ENCODE measurements around the gene TBPL1. TPM values are rescaled to one million over a fixed set of nuclear protein-coding genes. Genes with fewer than 3 reads are reported as not detected.

Gene TBPL1
- total RNA-seq, 1 donor from 2014 or later = 7.8 TPM

DNA sequence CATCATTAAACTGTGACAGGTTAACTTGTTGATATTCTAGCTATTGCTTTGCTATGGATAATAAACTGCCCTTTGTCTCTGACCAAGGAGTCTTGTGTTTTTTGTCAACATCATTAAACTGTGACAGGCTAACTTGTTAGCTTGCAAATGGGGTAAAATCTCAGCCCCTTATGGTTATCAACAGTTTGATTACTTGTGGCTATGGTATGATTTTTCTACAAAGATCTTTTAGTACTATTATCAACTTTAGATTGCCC lies 63.5 kb downstream of the TBPL1 start:
- Histone ChIP-seq H3K36me3 (ENCODE audit: control insufficient read depth in 3 of 3, insufficient read depth in 3 of 3, low read length in 3 of 3) (peaks cover 0 to 2% (median 0%) of the 10 kb centered on the region in 3 donors), H3K27ac (ENCODE audit: low read depth, low read length) (no peak overlapping the region)

DNA sequence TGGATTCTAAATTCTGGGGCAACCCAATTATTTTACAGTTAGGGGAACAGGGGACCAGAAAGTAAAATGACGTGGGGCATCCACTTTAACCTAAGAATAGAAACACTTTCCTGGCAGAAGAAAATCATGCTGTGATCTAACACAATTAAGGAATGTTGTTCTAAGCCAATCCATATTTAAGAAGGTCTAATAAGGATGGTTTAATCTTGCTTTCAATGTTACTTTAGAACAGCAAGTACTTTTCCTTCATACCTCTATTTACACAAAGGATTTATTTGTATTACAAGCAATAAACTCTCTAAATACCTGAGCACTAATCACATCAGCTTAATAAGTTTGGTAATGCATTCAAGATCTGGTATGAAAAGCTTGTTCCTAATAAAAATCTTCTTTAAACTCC lies 67.0 kb downstream of the TBPL1 start:
- H3K4me1 ChIP-seq (ENCODE audit: control insufficient read depth in 3 of 3, insufficient read depth in 3 of 3, low read length in 3 of 3) = peaks cover 0 to 10% (median 0%) of the 10 kb centered on the region in 3 donors
- no peak overlapping the region for H3K4me3 ChIP-seq (ENCODE audit: low read length in 3 of 3)
- H3K36me3 ChIP-seq (ENCODE audit: control insufficient read depth in 3 of 3, insufficient read depth in 3 of 3, low read length in 3 of 3) = peaks cover 0 to 7% (median 0%) of the 10 kb centered on the region in 3 donors
- no peak overlapping the region for H3K27ac ChIP-seq (ENCODE audit: low read depth, low read length)
- no peaks in the 10 kb centered on the region for H3K27me3 ChIP-seq (ENCODE audit: control insufficient read depth in 3 of 3, insufficient read depth in 3 of 3, low read length in 3 of 3)
- no peaks in the 10 kb centered on the region for H3K9me3 ChIP-seq (ENCODE audit: control insufficient read depth in 3 of 3, low read length in 3 of 3)
- no peak overlapping the region for H3K9ac ChIP-seq (ENCODE audit: low read depth in 1 of 3, low read length in 3 of 3)

More for the DNA sequence above, 63.5 kb downstream of the TBPL1 start:
- Histone ChIP-seq H3K4me1 (ENCODE audit: control insufficient read depth in 3 of 3, insufficient read depth in 3 of 3, low read length in 3 of 3) (peaks cover 0 to 10% (median 0%) of the 10 kb centered on the region in 3 donors), H3K9ac (ENCODE audit: low read depth in 1 of 3, low read length in 3 of 3) (no peak overlapping the region), H3K9me3 (ENCODE audit: control insufficient read depth in 3 of 3, low read length in 3 of 3) (no peaks in the 10 kb centered on the region), H3K27me3 (ENCODE audit: control insufficient read depth in 3 of 3, insufficient read depth in 3 of 3, low read length in 3 of 3) (no peaks in the 10 kb centered on the region), H3K4me3 (ENCODE audit: low read length in 3 of 3) (no peak overlapping the region)

DNA sequence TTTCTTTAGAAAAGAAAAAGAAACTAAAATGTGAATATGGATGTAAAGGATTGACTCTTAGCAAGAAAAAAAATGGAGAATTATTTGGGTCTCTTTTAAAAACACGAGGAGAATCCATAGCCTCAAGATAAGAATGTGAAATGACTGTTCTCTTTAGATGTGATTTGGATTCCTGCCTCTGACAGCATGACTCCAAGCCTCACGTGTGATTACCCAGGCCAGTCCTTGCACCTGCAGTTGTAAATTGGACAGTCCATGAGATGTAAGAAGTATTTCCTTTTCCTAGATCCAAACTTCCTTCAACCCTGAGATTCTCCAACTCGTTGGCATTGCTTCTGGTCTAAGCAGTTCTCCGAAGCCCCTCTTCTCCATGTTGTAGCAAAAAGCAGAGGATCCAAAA lies 67.5 kb downstream of the TBPL1 start:
- H3K4me3 ChIP-seq (ENCODE audit: low read length in 3 of 3) = no peak overlapping the region
- H3K36me3 ChIP-seq (ENCODE audit: control insufficient read depth in 3 of 3, insufficient read depth in 3 of 3, low read length in 3 of 3) = peaks cover 0 to 7% (median 0%) of the 10 kb centered on the region in 3 donors
- no peak overlapping the region for H3K27ac ChIP-seq (ENCODE audit: low read depth, low read length)
- H3K9me3 ChIP-seq (ENCODE audit: control insufficient read depth in 3 of 3, low read length in 3 of 3) = no peaks in the 10 kb centered on the region
- no peaks in the 10 kb centered on the region for H3K27me3 ChIP-seq (ENCODE audit: control insufficient read depth in 3 of 3, insufficient read depth in 3 of 3, low read length in 3 of 3)
- H3K4me1 ChIP-seq (ENCODE audit: control insufficient read depth in 3 of 3, insufficient read depth in 3 of 3, low read length in 3 of 3) = peaks cover 0 to 10% (median 0%) of the 10 kb centered on the region in 3 donors
- no peak overlapping the region for H3K9ac ChIP-seq (ENCODE audit: low read depth in 1 of 3, low read length in 3 of 3)

DNA sequence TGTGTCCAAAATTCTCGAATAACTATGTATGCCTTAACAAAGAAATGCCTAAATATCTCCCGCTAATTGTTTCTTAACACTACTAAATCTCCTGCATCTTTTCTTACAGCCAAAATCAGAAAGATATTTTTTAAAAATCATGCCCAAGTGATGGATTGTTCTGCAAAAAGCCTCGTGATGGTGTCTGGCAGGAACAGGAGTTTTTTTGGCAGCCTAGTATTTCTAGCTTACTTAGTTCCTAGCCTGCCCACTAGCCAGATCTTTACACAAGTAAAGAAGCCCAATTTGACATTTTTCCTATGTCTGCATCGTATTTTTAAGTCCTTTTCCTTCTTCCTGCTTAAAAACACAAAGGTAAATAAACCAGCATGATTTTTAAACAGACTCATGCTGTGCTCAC lies 67.9 kb downstream of the TBPL1 start:
- H3K9me3 ChIP-seq (ENCODE audit: control insufficient read depth in 3 of 3, low read length in 3 of 3) = no peaks in the 10 kb centered on the region
- H3K4me1 ChIP-seq (ENCODE audit: control insufficient read depth in 3 of 3, insufficient read depth in 3 of 3, low read length in 3 of 3) = peaks cover 0 to 10% (median 0%) of the 10 kb centered on the region in 3 donors
- H3K9ac ChIP-seq (ENCODE audit: low read depth in 1 of 3, low read length in 3 of 3) = no peak overlapping the region
- H3K27me3 ChIP-seq (ENCODE audit: control insufficient read depth in 3 of 3, insufficient read depth in 3 of 3, low read length in 3 of 3) = no peaks in the 10 kb centered on the region
- no peak overlapping the region for H3K4me3 ChIP-seq (ENCODE audit: low read length in 3 of 3)
- H3K36me3 ChIP-seq (ENCODE audit: control insufficient read depth in 3 of 3, insufficient read depth in 3 of 3, low read length in 3 of 3) = peaks cover 0 to 7% (median 0%) of the 10 kb centered on the region in 3 donors
- H3K27ac ChIP-seq (ENCODE audit: low read depth, low read length) = no peak overlapping the region

DNA sequence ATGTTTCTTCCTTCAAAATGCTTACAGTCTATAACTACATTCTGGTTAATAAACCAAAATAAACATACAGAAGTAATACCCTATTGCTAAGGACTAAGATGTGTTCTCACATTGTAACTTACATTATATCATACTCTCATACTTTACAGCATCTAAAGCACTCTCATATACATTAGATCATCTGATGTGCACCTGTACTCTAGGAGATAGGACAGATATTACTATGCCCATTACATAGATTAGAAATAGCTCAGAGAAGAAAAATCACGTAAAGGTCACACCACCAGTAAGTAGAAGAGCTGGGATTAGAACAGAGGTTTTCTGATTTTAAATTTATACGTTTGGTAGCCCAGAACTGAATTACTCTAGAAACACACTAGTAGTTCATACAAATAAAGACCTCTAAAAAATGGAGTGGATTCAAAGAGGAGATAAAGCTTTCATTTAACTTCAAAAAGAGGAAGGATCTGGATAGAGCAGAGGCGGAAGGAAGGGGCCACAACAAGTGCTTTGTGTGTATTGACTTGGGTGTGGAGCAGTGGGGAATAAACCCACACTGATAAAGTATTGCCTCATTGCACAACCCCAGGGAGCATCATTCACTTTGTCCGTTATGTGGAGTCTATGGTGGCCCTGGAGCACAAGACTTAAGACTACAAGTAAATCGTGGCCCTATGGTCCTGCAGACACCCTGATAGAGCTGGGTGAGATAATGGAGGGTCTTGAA lies 68.5 kb downstream of the TBPL1 start:
- Histone ChIP-seq H3K4me3 (ENCODE audit: low read length in 3 of 3) (no peak overlapping the region), H3K9ac (ENCODE audit: low read depth in 1 of 3, low read length in 3 of 3) (no peak overlapping the region), H3K27me3 (ENCODE audit: control insufficient read depth in 3 of 3, insufficient read depth in 3 of 3, low read length in 3 of 3) (no peaks in the 10 kb centered on the region), H3K4me1 (ENCODE audit: control insufficient read depth in 3 of 3, insufficient read depth in 3 of 3, low read length in 3 of 3) (peaks cover 0 to 10% (median 0%) of the 10 kb centered on the region in 3 donors), H3K36me3 (ENCODE audit: control insufficient read depth in 3 of 3, insufficient read depth in 3 of 3, low read length in 3 of 3) (peaks cover 0 to 7% (median 0%) of the 10 kb centered on the region in 3 donors), H3K27ac (ENCODE audit: low read depth, low read length) (no peak overlapping the region), H3K9me3 (ENCODE audit: control insufficient read depth in 3 of 3, low read length in 3 of 3) (no peaks in the 10 kb centered on the region)

DNA sequence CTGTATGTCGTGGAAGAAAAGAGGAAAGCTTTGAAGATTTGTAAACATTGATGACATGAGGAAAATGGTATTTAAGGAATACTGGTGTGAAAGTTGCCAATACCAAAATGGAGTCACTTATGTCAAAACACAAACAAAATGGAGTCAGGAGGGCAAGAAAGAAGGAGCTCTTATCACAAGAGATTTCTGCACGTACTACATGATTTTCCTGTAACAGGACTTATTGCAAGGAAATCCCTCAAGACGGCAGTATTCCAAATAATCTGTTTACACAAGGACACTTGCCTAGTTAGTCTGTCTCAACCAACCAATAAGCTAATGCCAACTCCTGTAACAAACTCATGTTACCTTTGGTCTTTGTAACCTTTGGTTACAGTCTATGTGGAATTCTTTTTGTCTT lies 69.6 kb downstream of the TBPL1 start:
- no peak overlapping the region for H3K9ac ChIP-seq (ENCODE audit: low read depth in 1 of 3, low read length in 3 of 3)
- H3K27ac ChIP-seq (ENCODE audit: low read depth, low read length) = no peak overlapping the region
- no peaks in the 10 kb centered on the region for H3K27me3 ChIP-seq (ENCODE audit: control insufficient read depth in 3 of 3, insufficient read depth in 3 of 3, low read length in 3 of 3)
- H3K36me3 ChIP-seq (ENCODE audit: control insufficient read depth in 3 of 3, insufficient read depth in 3 of 3, low read length in 3 of 3) = peaks cover 0 to 7% (median 0%) of the 10 kb centered on the region in 3 donors
- H3K9me3 ChIP-seq (ENCODE audit: control insufficient read depth in 3 of 3, low read length in 3 of 3) = no peaks in the 10 kb centered on the region
- H3K4me3 ChIP-seq (ENCODE audit: low read length in 3 of 3) = no peak overlapping the region
- H3K4me1 ChIP-seq (ENCODE audit: control insufficient read depth in 3 of 3, insufficient read depth in 3 of 3, low read length in 3 of 3) = peaks cover 0 to 10% (median 0%) of the 10 kb centered on the region in 3 donors

DNA sequence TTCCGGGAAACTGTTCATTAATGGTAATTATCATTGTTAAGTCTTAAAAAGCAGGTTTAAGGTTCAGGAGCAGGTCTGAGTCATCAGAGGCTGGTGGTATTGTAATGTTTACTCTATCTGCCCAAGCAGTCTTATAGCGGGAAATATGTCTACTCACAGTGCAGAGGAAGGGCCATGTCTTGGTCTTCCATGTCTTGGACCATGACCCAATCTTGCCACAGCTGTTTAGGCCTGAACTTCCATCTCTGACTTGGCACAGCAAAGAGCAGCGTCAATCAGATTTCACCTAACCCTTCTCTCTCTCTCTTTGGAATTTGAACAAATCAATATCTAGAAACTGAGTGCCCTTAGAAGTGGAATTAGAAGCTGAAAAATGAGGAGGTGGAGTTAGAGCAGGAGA lies 73.6 kb downstream of the TBPL1 start:
- Histone ChIP-seq H3K27ac (ENCODE audit: low read depth, low read length) (no peak overlapping the region), H3K4me1 (ENCODE audit: control insufficient read depth in 3 of 3, insufficient read depth in 3 of 3, low read length in 3 of 3) (no peaks in the 10 kb centered on the region), H3K9ac (ENCODE audit: low read depth in 1 of 3, low read length in 3 of 3) (no peak overlapping the region), H3K9me3 (ENCODE audit: control insufficient read depth in 3 of 3, low read length in 3 of 3) (no peaks in the 10 kb centered on the region), H3K27me3 (ENCODE audit: control insufficient read depth in 3 of 3, insufficient read depth in 3 of 3, low read length in 3 of 3) (no peaks in the 10 kb centered on the region), H3K4me3 (ENCODE audit: low read length in 3 of 3) (no peak overlapping the region), H3K36me3 (ENCODE audit: control insufficient read depth in 3 of 3, insufficient read depth in 3 of 3, low read length in 3 of 3) (peaks cover 13 to 17% (median 14%) of the 10 kb centered on the region in 3 donors)

DNA sequence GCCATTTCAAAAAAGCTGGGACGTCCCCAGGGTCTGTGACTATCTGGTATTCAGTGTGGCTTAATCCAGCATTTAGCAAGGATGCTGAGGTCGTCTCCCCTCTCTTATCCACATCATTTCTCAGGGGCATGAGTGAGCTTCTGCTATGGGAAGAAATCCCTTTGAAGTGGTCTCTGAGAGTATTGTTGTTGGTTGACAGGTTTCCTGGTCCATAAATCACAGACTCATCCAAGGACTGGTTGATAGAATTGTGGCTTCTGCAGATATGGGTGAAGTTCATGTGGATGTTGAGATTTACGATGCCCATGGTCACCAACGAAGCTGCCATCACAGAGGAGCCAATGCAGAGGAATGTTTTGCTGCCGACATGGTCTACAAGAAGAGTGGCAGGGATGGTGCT lies 75.4 kb downstream of the TBPL1 start:
- no peak overlapping the region for H3K4me3 ChIP-seq (ENCODE audit: low read length in 3 of 3)
- H3K9me3 ChIP-seq (ENCODE audit: control insufficient read depth in 3 of 3, low read length in 3 of 3) = no peaks in the 10 kb centered on the region
- H3K4me1 ChIP-seq (ENCODE audit: control insufficient read depth in 3 of 3, insufficient read depth in 3 of 3, low read length in 3 of 3) = no peaks in the 10 kb centered on the region
- H3K27ac ChIP-seq (ENCODE audit: low read depth, low read length) = no peak overlapping the region
- no peak overlapping the region for H3K9ac ChIP-seq (ENCODE audit: low read depth in 1 of 3, low read length in 3 of 3)
- no peaks in the 10 kb centered on the region for H3K27me3 ChIP-seq (ENCODE audit: control insufficient read depth in 3 of 3, insufficient read depth in 3 of 3, low read length in 3 of 3)
- peaks cover 13 to 17% (median 14%) of the 10 kb centered on the region in 3 donors for H3K36me3 ChIP-seq (ENCODE audit: control insufficient read depth in 3 of 3, insufficient read depth in 3 of 3, low read length in 3 of 3)

DNA sequence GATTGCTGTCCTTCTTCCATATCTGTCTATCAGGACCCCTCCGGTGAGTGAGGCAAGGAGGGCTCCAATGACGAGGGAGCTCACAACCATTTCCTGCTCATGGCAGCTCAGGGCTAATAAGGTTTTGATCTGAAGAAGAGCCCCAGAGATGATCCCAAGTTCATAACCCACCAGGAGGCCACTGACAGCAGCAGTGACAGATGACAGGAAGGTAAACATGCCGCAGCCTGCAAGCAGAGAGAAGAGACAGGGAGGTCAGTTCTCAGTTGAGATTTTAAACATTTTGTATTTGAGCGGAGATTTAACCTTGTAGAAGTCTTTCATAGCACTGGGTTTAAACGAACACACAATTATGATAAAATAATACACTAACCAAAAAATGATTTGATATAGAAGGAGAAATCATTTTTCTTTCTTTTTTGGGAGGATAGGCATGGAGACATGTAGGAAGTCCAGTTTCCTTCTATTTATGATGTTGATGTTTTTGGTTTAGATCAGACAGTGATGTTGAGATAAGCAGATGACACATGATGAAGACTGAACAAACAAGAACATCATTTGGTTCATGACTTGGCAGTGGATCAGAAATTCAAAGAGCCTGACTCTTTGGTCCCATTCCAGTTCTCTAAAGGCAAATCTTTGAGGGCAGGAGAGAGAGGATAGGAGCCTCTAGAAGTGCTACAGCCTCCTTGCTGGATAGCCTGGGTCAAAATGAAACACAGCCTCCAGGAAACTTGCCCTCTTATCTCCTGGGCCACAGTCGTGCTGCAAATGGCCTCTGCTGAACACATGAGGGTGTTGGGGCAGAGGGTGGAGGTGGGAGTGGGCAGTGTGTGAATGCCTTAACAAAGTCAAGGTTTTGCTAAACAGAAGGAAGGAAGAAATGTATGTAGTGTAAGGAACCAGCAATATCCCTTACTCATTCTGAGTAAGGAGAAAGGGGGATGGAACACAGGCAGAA lies 76.8 kb downstream of the TBPL1 start:
- no peak overlapping the region for H3K9ac ChIP-seq (ENCODE audit: low read depth in 1 of 3, low read length in 3 of 3)
- no peaks in the 10 kb centered on the region for H3K4me1 ChIP-seq (ENCODE audit: control insufficient read depth in 3 of 3, insufficient read depth in 3 of 3, low read length in 3 of 3)
- peaks cover 13 to 14% (median 13%) of the 10 kb centered on the region in 3 donors for H3K36me3 ChIP-seq (ENCODE audit: control insufficient read depth in 3 of 3, insufficient read depth in 3 of 3, low read length in 3 of 3)
- H3K4me3 ChIP-seq (ENCODE audit: low read length in 3 of 3) = no peak overlapping the region
- no peak overlapping the region for H3K27ac ChIP-seq (ENCODE audit: low read depth, low read length)
- H3K9me3 ChIP-seq (ENCODE audit: control insufficient read depth in 3 of 3, low read length in 3 of 3) = no peaks in the 10 kb centered on the region
- H3K27me3 ChIP-seq (ENCODE audit: control insufficient read depth in 3 of 3, insufficient read depth in 3 of 3, low read length in 3 of 3) = no peaks in the 10 kb centered on the region

DNA sequence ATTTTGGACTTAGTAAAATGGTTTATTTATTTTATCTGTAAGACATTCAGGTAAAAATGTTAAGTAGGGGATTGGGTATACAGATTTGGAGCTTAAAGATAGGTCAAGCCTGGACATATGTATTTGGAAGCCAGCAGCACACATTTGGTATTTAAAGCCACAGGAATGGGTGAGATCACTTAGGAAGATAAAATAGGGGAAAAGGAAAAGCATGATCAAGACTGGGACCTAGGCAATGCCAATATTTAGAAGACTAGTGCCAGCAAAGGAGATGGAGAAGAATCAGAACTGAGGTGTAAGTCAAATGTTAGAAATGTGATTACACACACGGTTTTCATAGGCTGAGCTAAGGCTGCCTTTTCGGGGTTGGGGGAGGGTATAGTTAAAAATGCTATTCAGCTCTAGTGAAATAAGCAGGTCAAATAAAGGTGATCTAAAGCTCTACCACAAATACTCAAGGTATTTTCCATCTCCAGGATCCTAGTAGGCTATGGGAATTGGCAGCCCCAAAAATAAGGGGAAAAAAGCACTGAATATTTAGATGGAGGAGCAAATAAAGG lies 78.8 kb downstream of the TBPL1 start:
- H3K4me1 ChIP-seq (ENCODE audit: control insufficient read depth in 3 of 3, insufficient read depth in 3 of 3, low read length in 3 of 3) = peaks cover 0 to 5% (median 0%) of the 10 kb centered on the region in 3 donors
- H3K27ac ChIP-seq (ENCODE audit: low read depth, low read length) = no peak overlapping the region
- no peak overlapping the region for H3K9ac ChIP-seq (ENCODE audit: low read depth in 1 of 3, low read length in 3 of 3)
- H3K4me3 ChIP-seq (ENCODE audit: low read length in 3 of 3) = no peak overlapping the region
- peaks cover 13 to 14% (median 13%) of the 10 kb centered on the region in 3 donors for H3K36me3 ChIP-seq (ENCODE audit: control insufficient read depth in 3 of 3, insufficient read depth in 3 of 3, low read length in 3 of 3)
- H3K27me3 ChIP-seq (ENCODE audit: control insufficient read depth in 3 of 3, insufficient read depth in 3 of 3, low read length in 3 of 3) = no peaks in the 10 kb centered on the region
- no peaks in the 10 kb centered on the region for H3K9me3 ChIP-seq (ENCODE audit: control insufficient read depth in 3 of 3, low read length in 3 of 3)

Data from skeletal muscle tissue (tissue), 4 donors.